HEK293 (cell line): ENCODE results near the gene CYS1.

ENCODE experiments used
- CTCF ChIP-seq: fragments of 450-650 bp; formaldehyde crosslinking; IDR thresholded peaks from 2 replicates; pipeline ENCODE4 v1.5.1; 2016; ENCODE audit warnings: missing biosample characterization, missing genetic modification characterization
- GLIS2 ChIP-seq: fragments of 450-650 bp; formaldehyde crosslinking; IDR thresholded peaks from 2 replicates; pipeline ENCODE4 v1.5.1; 2016; ENCODE audit warnings: missing biosample characterization, missing genetic modification characterization
- KLF16 ChIP-seq: fragments of 450-650 bp; formaldehyde crosslinking; IDR thresholded peaks from 2 replicates; pipeline ENCODE4 v1.5.1; 2017; ENCODE audit warnings: missing biosample characterization, missing genetic modification characterization
- REPIN1 ChIP-seq: fragments of 450-650 bp; formaldehyde crosslinking; IDR thresholded peaks from 2 replicates; pipeline ENCODE4 v1.5.1; 2017; ENCODE audit warnings: missing biosample characterization, missing genetic modification characterization, low read depth
- ZBTB26 ChIP-seq: fragments of 450-650 bp; formaldehyde crosslinking; optimal IDR thresholded peaks from 2 replicates; pipeline ENCODE3; 2016; ENCODE audit warnings: missing biosample characterization, mild to moderate bottlenecking, missing genetic modification characterization
- ZNF10 ChIP-seq: fragments of 450-650 bp; formaldehyde crosslinking; IDR thresholded peaks from 2 replicates; pipeline ENCODE4 v1.5.1; 2017; ENCODE audit warnings: missing biosample characterization, missing genetic modification characterization
- ZNF114 ChIP-seq: fragments of 450-650 bp; formaldehyde crosslinking; IDR thresholded peaks from 2 replicates; pipeline ENCODE4 v1.5.0; 2017; ENCODE audit warnings: missing biosample characterization, missing genetic modification characterization
- ZNF24 ChIP-seq: fragments of 450-650 bp; formaldehyde crosslinking; IDR thresholded peaks from 2 replicates; pipeline ENCODE4 v1.5.1; 2016; ENCODE audit warnings: missing biosample characterization, missing genetic modification characterization
- ZNF692 ChIP-seq: fragments of 450-650 bp; formaldehyde crosslinking; IDR thresholded peaks from 2 replicates; pipeline ENCODE4 v1.5.1; 2016; ENCODE audit warnings: missing biosample characterization, missing genetic modification characterization

GRCh38 chr2:10076511-10076910 lies 3.7 kb downstream of the CYS1 start:
- TF ChIP-seq CTCF (no peak), ZNF114 (no peak), ZBTB26 (tag by site-specific recombination) (no peak), ZNF10 (tag by site-specific recombination) (no peak), REPIN1 (no peak), GLIS2 (tag by site-specific recombination) (no peak), KLF16 (tag by site-specific recombination) (no peak), ZNF692 (tag by site-specific recombination) (no peak), ZNF24 (tag by site-specific recombination) (no peak)
